Measurements from ENCODE around the gene UIMC1.

The UIMC1 gene

GRCh38 chr5:176894298-176894697, 112.3 kb downstream of the UIMC1 start:
- no peak for DNase-seq (ENCODE audit: low read depth in 2 of 2)
- H3K4me3 ChIP-seq (replicated peaks in 1 of 2; ENCODE audit: low read depth in 2 of 2, low read length in 2 of 2) = no peak overlapping the region
- TF ChIP-seq CTCF (IDR thresholded peaks at IDR 0.05; ENCODE audit: low read depth, low read length) = no peak

GRCh38 chr5:176892663-176893062, 113.9 kb downstream of the UIMC1 start:
- no peak for TF ChIP-seq CTCF (IDR thresholded peaks at IDR 0.05; ENCODE audit: low read depth, low read length)
- no peak overlapping the region for H3K4me3 ChIP-seq (replicated peaks in 1 of 2; ENCODE audit: low read depth in 2 of 2, low read length in 2 of 2)
- DNase-seq (ENCODE audit: low read depth in 2 of 2) = no peak

- no peak for TF ChIP-seq CTCF (IDR thresholded peaks at IDR 0.05; ENCODE audit: low read depth, low read length)
- no peak for DNase-seq (ENCODE audit: low read depth in 2 of 2)
- H3K4me3 ChIP-seq (replicated peaks in 1 of 2; ENCODE audit: low read depth in 2 of 2, low read length in 2 of 2) = no peak overlapping the region
Observed at GRCh38 chr5:176891331-176891958, 115.1 kb downstream of the UIMC1 start.

- no peak for DNase-seq (ENCODE audit: low read depth in 2 of 2)
- no peak overlapping the region for H3K4me3 ChIP-seq (replicated peaks in 1 of 2; ENCODE audit: low read depth in 2 of 2, low read length in 2 of 2)
- no peak for TF ChIP-seq CTCF (IDR thresholded peaks at IDR 0.05; ENCODE audit: low read depth, low read length)
Observed at GRCh38 chr5:176890455-176891330, 115.9 kb downstream of the UIMC1 start.

GRCh38 chr5:176889321-176890280, 117.0 kb downstream of the UIMC1 start:
- TF ChIP-seq CTCF (IDR thresholded peaks at IDR 0.05; ENCODE audit: low read depth, low read length) = no peak
- DNase-seq (ENCODE audit: low read depth in 2 of 2) = no peak
- no peak overlapping the region for H3K4me3 ChIP-seq (replicated peaks in 1 of 2; ENCODE audit: low read depth in 2 of 2, low read length in 2 of 2)

GRCh38 chr5:176888865-176889165, 117.8 kb downstream of the UIMC1 start:
- H3K4me3 ChIP-seq (replicated peaks in 1 of 2; ENCODE audit: low read depth in 2 of 2, low read length in 2 of 2) = no peak overlapping the region
- TF ChIP-seq CTCF (IDR thresholded peaks at IDR 0.05; ENCODE audit: low read depth, low read length) = no peak
- no peak for DNase-seq (ENCODE audit: low read depth in 2 of 2)

All from cardiac fibroblast (primary cell).